Adrenal gland (tissue), 12 donors: Measurements from ENCODE around the gene FLNA. TPM values are rescaled to one million over a fixed set of nuclear protein-coding genes. Genes with fewer than 3 reads are reported as not detected.

ENCODE experiments used
- DNase-seq, 7 donors: peaks; one replicate each; pipeline ENCODE4 v3.0.0-alpha.2; 2019 to 2020
- H3K27ac ChIP-seq, 5 donors: fragments of 200-600 bp; sonication (generic) in 4 of 5; 1 replicate in 3 of 5; 2 replicates in 2 of 5; pipeline versions ENCODE4 v1.5.1 to v1.8.0; 2016 to 2020; ENCODE audit warnings: mild to moderate bottlenecking in 1 of 5
- H3K27me3 ChIP-seq: fragments of 200-600 bp; 2 replicates; pipeline ENCODE4 v1.8.0; 2021
- H3K36me3 ChIP-seq, 2 donors: fragments of 200-600 bp; replicated peaks in 1 of 2; 1 replicate in 1 of 2; 2 replicates in 1 of 2; pipeline versions ENCODE4 v1.5.1 to v1.8.0; 2018 to 2022
- H3K4me1 ChIP-seq, 2 donors: fragments of 200-600 bp; replicated peaks in 1 of 2; 1 replicate in 1 of 2; 2 replicates in 1 of 2; pipeline versions ENCODE4 v1.5.1 to v1.8.0; 2018 to 2021
- H3K4me3 ChIP-seq, 4 donors: fragments of 200-600 bp; sonication (generic) in 3 of 4; one replicate each; pipeline ENCODE4 v1.5.1; 2016 to 2018
- H3K9me3 ChIP-seq, 3 donors: fragments of 200-600 bp; sonication (generic) in 1 of 3; replicated peaks in 1 of 3; 1 replicate in 2 of 3; 2 replicates in 1 of 3; pipeline versions ENCODE4 v1.5.1 to v1.8.0; 2016 to 2021
- POLR2A ChIP-seq, 2 donors: fragments of 450-650 bp; IDR thresholded peaks; one replicate each; pipeline ENCODE4 v1.6.1; 2017; ENCODE audit warnings: antibody characterized with exemption in 2 of 2, mild to moderate bottlenecking in 2 of 2, moderate library complexity in 1 of 2
- WGBS, 4 donors: extraction: QIAGEN DNeasy Blood & Tissue Kit in 2 of 4; methylation state at CpG; one replicate each; pipeline versions ENCODE4 v1.1.5 to v1.1.7; 2013 to 2017; 5-methylcytosine and 5-hydroxymethylcytosine counted together
- intact Hi-C, 2 donors: fragments of 100-400 bp; cut with DNase I; formaldehyde crosslinking; loops; one replicate each; pipeline versions ENCODE4 v1.14.1 to v1.15.0; 2022 to 2023
- polyA plus RNA-seq, 3 donors: library from polyadenylated mRNA; stranded (reverse); fragments of 200-250 nt in 2 of 3; fragments of 350-450 nt in 1 of 3; fragmentation: Illumina TruSeq in 1 of 3; extraction: RNeasy Lipid Tissue Mini Kit (QIAGEN cat#74804) in 1 of 3; gene quantifications; one replicate each; pipeline ENCODE4 v1.2.3, GENCODE V29; 2013 to 2014
- total RNA-seq, 9 donors: library from RNA; depleted of rRNA in 4 of 9; stranded (reverse); fragments of >200 nt in 4 of 9; fragments of 120-200 nt in 1 of 9; fragmentation: NEBNext Ultra II Directional in 1 of 9; extraction: Animal tissue kit (Norgen Biotek cat#: 25700) in 1 of 9; gene quantifications; one replicate each; pipeline versions ENCODE4 v1.1.0 to v1.2.4, GENCODE V29; 2013 to 2023
- TF ChIP-seq, protein P1 (sequence below), 6 experiments: fragments of 450-650 bp in 4 of 6; fragments of 200-600 bp in 2 of 6; sonication (generic) in 1 of 6; IDR thresholded peaks; 1 replicate in 5 of 6; 2 replicates in 1 of 6; pipeline versions ENCODE4 v1.5.1 to v1.8.0; 2016 to 2021; ENCODE audit warnings: antibody characterized with exemption in 6 of 6, mild to moderate bottlenecking in 2 of 6, moderate library complexity in 1 of 6
- donor health status: healthy with polysubstance abuse.
- donor health status: Bipolar disorder and iron deficiency.
- donor health status: DM: yes; HTN: yes; CAD: no.
- donor health status: DM: no; HTN: no; CAD: no.
- donor health status: DM: no; HTN: no; CAD: no.
- donor health status: DM: yes; HTN: yes; CAD: no.

The FLNA gene
- total and polyA plus RNA-seq, 12 donors, result 57.0 to 979 (median 504) TPM

DNA sequence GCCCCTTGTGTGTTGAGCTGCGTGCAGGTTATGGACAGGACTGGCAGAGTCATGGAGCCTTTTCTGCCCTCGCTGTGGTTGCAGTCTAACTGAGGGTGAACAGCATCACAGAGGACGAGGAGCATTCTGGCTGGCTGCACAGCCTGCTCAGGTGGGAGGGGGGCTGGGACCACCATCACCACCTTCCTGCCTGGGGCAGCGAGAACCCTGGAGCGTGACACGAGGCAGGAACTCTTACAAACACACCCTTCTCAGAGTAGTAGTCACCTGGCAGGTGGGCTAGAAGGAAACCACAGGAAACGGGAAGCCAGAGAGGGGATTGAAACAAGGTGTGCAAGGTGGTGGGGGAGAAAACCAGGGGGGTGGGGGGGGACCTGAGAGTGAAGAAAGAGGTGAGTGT lies 53.3 kb downstream of the FLNA start:
- no peaks in the 10 kb centered on the region for H3K36me3 ChIP-seq
- peaks cover 28% of the 10 kb centered on the region for H3K27me3 ChIP-seq
- TF ChIP-seq, protein P1, sequence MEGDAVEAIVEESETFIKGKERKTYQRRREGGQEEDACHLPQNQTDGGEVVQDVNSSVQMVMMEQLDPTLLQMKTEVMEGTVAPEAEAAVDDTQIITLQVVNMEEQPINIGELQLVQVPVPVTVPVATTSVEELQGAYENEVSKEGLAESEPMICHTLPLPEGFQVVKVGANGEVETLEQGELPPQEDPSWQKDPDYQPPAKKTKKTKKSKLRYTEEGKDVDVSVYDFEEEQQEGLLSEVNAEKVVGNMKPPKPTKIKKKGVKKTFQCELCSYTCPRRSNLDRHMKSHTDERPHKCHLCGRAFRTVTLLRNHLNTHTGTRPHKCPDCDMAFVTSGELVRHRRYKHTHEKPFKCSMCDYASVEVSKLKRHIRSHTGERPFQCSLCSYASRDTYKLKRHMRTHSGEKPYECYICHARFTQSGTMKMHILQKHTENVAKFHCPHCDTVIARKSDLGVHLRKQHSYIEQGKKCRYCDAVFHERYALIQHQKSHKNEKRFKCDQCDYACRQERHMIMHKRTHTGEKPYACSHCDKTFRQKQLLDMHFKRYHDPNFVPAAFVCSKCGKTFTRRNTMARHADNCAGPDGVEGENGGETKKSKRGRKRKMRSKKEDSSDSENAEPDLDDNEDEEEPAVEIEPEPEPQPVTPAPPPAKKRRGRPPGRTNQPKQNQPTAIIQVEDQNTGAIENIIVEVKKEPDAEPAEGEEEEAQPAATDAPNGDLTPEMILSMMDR (IDR thresholded peaks at IDR 0.05), result no peak
- no peak for TF ChIP-seq POLR2A (IDR thresholded peaks at IDR 0.05)
- intact Hi-C loops, result no loop called here
- H3K9me3 ChIP-seq, result no peaks in the 10 kb centered on the region
- 50 to 82% (median 75%) methylated on average over 1 to 7 of the region's 7 CpGs for WGBS, 4 donors
- H3K27ac ChIP-seq, result no peak overlapping the region
- H3K4me3 ChIP-seq, result no peak overlapping the region
- H3K4me1 ChIP-seq, result no peaks in the 10 kb centered on the region
- DNase-seq, result no peak

DNA sequence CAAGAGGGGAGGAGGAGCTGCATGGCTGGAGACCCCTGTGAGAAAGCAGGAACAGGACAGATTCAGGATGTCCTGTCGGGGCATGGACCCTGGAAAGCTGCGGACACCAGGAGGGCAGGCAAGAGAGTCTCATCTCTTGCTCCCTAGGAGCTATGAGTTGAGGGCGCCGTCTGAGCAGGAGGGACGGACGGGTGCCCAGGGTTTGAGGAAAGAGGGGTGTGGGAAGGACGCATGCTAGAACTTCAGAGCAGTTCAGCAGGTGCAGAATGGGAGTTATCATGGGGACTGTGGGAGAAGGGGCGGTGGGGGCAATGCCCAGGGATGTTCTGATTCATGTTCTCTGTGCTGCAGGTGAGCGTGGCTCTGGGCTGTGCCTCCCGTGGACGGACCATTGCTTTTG lies 54.0 kb downstream of the FLNA start:
- TF ChIP-seq, protein P1 (IDR thresholded peaks at IDR 0.05), result no peak
- TF ChIP-seq POLR2A (IDR thresholded peaks at IDR 0.05), result no peak
- Histone ChIP-seq H3K27me3 (peaks cover 28% of the 10 kb centered on the region), H3K9me3 (no peaks in the 10 kb centered on the region), H3K4me1 (no peaks in the 10 kb centered on the region), H3K4me3 (no peak overlapping the region), H3K27ac (no peak overlapping the region), H3K36me3 (no peaks in the 10 kb centered on the region)
- DNase-seq, result no peak
- 74 to 87% (median 81%) methylated on average over 3 to 11 of the region's 11 CpGs for WGBS, 4 donors
- intact Hi-C loops, result no loop called here

DNA sequence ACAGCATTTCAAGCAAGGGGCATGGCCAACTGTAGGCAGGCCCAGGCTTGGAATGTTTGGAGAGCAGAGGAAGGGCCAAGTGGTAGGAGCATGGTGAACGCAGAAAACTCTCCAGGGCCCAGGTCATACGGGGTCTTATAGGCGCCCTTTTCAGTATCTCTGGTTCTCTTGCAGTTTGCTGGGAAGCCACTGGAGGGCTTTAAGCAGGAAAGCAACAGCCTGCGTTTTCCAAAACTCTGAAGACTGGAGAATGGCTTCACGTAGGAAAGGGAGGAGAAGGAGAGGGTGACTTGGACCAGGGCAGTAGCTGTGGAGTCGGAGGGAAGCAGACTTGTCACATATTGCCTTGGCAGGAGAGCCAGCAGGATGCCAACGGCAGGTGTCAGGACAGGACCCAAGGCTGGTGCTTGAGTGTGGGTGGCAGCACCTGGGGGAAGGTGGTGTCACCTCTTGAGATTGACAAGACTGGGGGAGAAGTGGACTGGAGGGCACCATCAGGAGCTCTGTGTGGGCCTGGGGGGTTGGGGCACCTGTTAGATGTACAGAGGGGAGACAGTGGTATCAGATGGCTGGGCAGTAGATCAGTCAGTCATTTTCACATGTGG lies 56.9 kb downstream of the FLNA start:
- H3K36me3 ChIP-seq, result no peaks in the 10 kb centered on the region
- intact Hi-C loops, result no loop called here
- no peaks in the 10 kb centered on the region for H3K4me1 ChIP-seq
- no peak overlapping the region for H3K4me3 ChIP-seq
- no peaks in the 10 kb centered on the region for H3K9me3 ChIP-seq
- peaks cover 22% of the 10 kb centered on the region for H3K27me3 ChIP-seq
- TF ChIP-seq, protein P1 (IDR thresholded peaks at IDR 0.05), result peak; percentile 17 to 51 (median 44)
- TF ChIP-seq POLR2A (IDR thresholded peaks at IDR 0.05), result no peak
- WGBS, 4 donors, result 11 to 38% (median 22%) methylated on average over 5 to 7 of the region's 7 CpGs
- no peak overlapping the region for H3K27ac ChIP-seq
- DNase-seq, result peak in 2 of 7 donors; percentile 38 to 39

DNA sequence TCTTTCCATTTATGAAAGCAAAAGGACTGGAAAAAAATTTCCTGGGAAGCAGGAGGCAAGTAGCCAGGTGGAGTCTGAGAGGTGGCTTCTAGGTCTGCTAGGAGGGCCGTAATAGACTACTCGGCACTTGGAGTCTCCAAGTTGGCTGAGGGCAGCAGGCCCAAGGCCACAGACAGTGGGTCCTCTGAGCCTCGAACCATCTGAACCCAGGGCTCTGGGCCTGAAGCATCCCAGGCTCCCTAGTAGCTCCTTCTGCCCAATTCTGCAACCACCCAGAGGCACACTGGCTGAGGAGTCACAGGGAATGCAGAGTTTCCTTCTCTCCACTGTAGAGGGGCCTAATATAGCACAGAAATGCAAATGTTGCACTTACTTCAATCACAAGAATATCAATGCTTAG lies 59.0 kb downstream of the FLNA start:
- no peak overlapping the region for H3K4me3 ChIP-seq
- 79 to 93% (median 89%) methylated on average over 3 of the region's 3 CpGs; no CpG with 5 or more reads in 1 of the 4 donors for WGBS, 4 donors
- TF ChIP-seq, protein P1 (IDR thresholded peaks at IDR 0.05), result no peak
- TF ChIP-seq POLR2A (IDR thresholded peaks at IDR 0.05), result no peak
- no peaks in the 10 kb centered on the region for H3K9me3 ChIP-seq
- H3K27me3 ChIP-seq, result peaks cover 13% of the 10 kb centered on the region
- no peaks in the 10 kb centered on the region for H3K36me3 ChIP-seq
- intact Hi-C loops, result no loop called here
- H3K4me1 ChIP-seq, result no peaks in the 10 kb centered on the region
- DNase-seq, result no peak
- no peak overlapping the region for H3K27ac ChIP-seq
